ENCODE measurements around the gene KRT33A.
"Not testable (repeated sequence)": the region's sequence is repeated elsewhere in the genome, so short reads cannot be mapped to it uniquely, and the experiment has no call there.

The KRT33A gene

GRCh38 chr17:41360296-41360995 is 9.8 kb upstream of the KRT33A start:
- no peak for DNase-seq

GRCh38 chr17:41354536-41354935 is 3.9 kb upstream of the KRT33A start:
- no peak for DNase-seq

GRCh38 chr17:41352597-41353366 is 2.2 kb upstream of the KRT33A start:
- no peak for DNase-seq

GRCh38 chr17:41351177-41351576 is 549 bp upstream of the KRT33A start:
- DNase-seq: no peak

GRCh38 chr17:41347869-41348760 is 2.5 kb downstream of the KRT33A start:
- DNase-seq: no peak

DNA sequence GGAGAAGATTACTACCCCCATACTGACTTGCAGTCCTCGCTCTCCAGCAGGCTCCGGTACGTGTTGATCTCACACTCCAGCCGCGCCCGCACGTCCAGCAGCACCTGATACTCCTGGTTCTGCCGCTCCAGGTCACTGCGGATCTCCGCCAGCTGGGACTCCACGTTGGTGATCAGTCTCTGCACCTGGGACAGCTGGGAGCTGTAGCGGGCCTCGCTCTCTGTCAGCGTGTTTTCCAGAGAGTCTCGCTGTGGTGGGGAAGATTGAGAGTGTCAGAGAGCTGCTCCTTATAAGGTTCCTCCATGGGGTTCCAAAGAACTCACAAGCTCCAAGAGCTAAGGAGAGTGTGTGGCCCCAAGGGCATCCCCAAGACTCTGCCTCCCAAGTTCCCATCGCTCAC is 4.2 kb downstream of the KRT33A start:
- not testable (repeated sequence) for DNase-seq

- no peak for DNase-seq
Observed at GRCh38 chr17:41345992-41346391, 4.6 kb downstream of the KRT33A start.

DNA sequence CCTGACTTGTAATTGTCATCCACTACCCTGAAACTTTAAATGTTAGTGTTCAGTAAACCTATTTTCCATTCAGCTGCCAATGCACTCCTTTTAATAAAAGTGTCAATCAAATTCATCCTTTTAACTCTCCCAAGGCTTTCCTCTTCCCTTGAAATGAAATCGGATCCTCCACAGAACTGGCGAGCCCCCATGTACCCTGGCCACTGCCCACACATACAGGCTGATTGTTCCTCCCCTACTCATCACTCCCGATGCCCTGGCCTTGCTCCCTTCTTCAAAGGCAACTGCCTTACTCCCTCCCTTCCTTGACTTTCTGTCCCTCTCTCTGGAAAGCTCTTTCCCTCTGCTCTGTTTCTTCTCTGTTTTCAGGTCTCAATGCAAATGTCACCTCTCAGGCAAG is 7.6 kb downstream of the KRT33A start:
- no peak for DNase-seq

DNA sequence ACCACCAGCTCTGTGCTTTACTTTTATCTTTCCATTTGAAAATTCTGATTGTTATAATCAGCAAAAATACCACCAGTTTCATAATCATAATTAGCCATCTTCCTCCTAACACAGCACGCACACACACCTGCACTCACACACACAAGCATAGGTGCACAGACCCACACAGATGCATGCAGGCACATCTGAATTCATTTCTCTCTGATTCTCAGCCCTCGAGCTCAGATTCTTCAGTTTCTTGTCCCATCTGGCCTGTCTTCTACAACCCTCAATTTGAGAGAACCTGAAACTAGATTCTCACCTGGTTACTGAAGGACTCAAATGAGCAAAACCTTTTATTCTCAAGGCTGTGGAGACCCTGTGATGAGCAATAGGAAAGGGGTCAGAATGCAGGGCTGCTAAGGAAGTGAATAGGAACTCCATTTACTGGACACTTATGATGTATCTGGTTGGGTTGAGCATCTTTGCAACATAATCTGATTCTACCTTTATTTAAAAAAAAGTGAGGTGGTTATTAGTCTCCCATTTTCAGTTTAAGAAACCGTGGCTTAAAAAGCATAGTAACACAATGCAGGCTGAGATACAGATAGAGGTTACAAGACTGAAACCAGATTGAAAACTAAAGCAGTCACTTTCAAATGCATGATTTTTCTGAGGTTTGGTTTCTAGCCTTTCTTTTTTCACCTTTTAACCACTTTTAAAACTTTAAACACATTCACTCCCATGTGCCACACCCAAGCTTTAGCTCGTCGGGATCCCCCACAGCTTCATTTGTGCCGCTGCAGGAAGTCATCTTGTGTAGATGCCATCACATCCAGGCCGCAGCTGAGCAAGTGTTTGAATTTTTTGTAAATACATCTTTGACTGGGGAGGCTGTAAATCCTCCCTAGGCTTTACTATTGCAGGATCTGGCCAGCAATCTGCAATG is 9.4 kb downstream of the KRT33A start:
- DNase-seq: no peak

DNA sequence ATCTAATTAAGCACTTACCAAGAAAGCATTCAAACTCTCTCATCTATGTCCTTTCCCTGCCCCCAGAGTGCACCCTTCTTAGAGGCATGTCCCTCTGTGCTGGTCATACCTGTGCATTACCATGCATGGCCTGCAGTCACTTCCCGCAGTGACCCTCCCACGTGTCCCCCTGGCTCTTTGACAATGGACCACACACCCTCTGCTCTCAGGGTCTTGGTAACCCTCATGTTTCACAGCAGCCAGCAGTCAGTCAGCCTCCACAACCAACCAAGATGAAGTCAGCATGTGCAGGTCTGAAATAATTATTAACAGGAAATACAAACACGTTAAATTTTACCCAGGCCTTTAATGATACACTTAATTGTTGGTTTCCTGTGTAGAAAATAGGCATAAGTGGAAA is 10.1 kb downstream of the KRT33A start:
- DNase-seq: no peak

- no peak for DNase-seq
Observed at GRCh38 chr17:41339571-41340172, 11.0 kb downstream of the KRT33A start.

- DNase-seq: no peak
Observed at GRCh38 chr17:41338961-41339485, 11.6 kb downstream of the KRT33A start.

- no peak for DNase-seq
Observed at GRCh38 chr17:41335747-41336146, 14.9 kb downstream of the KRT33A start.

DNA sequence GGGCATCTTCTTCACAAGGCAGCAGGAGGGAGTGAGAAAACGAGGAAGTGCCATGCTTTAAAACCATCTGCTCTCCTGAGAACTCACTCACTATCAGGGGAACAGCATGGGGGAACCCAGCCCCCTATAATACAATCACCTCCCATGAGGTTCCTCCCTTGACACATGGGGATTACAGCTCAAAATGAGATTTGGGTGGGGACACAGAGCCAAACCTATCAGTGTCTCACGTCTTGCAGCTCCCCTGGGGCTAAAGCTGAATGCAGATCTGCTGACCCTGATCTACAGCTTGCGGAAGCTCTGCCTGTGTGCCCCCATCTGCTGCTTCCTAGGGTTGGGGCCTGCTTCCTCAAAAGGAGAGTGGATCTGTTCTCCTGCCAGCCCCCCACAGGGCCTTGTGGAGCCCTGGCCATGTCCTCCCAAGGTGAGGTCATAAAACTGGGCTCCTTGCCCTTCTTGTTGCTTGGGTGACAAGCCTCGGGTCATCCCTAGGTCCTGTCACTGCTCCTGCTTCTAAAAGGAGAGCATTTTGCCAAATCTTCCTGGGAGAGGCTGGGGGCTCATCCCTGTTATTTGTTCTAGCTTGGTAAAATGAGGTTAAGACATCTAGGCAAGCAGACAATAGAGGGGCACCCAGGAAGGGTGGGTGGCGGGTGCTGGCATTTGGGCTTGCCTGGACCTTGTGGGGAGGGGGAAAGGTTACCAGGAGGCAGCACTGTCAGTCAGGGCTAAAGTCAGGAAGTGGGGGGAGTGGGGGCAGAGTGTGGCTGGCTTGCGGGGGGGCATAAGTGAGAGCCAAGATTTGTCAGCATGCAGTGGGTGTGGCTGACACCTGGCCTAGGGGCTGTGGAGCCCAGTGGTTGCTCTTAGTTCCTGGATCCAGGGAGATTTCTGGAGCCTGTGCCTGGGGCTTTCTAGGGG is 16.0 kb downstream of the KRT33A start:
- no peak for DNase-seq

DNA sequence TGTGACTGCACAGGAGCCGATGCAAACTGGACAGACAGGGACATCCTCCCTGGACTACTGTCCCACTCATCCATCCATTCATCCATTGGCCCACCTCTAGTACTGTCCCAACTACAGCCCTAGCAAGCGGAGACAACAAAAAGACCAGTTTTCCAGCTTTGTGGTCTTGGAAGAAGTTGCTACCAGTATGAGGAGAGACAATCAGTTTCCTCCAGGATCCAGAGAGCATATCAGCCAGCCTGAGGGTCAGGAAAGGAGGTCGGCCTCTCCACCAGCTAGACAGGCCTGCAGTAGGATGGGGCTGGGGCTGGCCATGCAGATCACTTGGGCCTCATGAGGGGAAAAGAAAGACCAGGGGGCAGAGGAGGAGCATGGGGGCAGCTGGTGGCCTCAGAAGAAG is 16.8 kb downstream of the KRT33A start:
- no peak for DNase-seq

- DNase-seq: no peak
Observed at GRCh38 chr17:41333098-41333497, 17.5 kb downstream of the KRT33A start.

DNA sequence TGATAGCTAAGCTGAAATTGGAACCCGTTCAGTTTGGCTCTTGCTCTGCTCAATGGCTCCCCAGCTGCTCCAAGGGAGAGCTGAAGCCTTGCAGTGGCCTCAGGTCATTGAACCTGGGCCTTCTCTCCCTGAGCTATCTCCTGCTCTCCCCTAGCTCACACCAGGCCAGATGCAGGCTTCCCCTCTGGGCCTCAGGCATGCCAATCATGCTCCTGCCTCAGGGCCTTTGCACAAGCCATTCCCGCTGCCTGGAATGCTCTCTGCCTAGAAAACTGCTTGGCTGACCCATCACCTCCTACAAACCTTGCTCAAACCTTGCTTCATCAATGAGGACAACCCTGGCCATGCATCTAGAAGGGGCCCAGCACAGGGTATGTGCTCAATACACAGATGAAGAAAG is 18.4 kb downstream of the KRT33A start:
- DNase-seq: no peak

GRCh38 chr17:41331606-41332005 is 19.0 kb downstream of the KRT33A start:
- DNase-seq: no peak

DNA sequence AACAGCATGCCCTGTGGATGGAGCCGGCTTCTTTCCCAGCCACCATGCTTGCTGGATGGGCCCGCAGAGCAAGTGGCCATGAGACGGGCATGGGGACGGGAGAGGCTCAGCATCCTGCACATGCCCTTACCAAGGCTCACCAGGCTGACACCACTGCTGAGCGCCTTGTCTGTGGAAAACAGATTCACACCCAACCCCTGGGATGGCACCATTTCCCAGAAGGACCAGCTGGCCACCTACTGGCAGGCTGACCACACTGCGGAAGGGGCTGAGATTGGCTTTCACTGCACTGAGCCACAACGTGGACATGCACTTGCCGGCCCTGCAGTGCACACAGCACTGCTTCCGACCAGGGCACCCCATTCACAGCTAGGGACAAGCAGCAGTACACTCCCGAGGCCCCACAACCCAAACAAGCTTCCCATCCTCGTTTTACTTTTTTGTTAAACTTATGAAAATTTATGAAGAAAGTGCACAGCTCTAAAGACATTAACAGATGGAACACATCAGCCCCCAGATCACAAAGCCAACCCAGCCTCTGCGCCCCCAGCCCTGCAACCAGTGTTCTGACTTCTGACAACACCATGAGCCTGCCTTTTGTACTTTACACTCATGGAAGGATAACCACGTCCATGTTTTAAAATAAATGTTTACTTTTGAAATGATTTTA is 21.2 kb downstream of the KRT33A start:
- no peak for DNase-seq

DNA sequence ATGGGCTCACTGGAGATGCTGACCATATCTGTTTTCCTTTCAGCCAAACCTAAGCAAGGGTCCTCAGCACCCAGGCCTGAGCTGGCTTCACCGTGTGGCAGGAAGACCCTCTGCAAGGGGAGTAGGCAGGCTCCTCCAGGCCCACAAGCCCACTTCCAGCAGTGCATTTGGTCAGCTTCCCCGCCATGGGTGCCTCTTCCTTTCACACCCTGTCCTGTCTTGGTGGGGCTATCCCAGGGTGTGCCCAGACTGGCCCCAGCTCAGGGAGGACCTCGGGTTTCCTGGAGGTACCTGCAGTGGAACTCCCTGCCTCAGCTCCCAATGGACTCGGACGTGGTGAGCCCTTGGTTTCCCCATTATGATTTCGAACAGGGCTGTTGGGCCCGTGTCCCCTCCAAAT is 22.4 kb downstream of the KRT33A start:
- no peak for DNase-seq

All from activated CD4-positive, alpha-beta T cell treated with anti-CD3 and anti-CD28 coated beads for 1 hour (primary cell).